ENCODE measurements around the gene DYSF. TPM values are rescaled to one million over a fixed set of nuclear protein-coding genes. Genes with fewer than 3 reads are reported as not detected.

The DYSF gene
- polyA plus RNA-seq, 4 donors, result 15.0 to 18.1 (median 16.3) TPM

GRCh38 chr2:71714601-71715240, 261.4 kb downstream of the DYSF start:
- DNase-seq (ENCODE audit: low read depth in 4 of 4, low spot score in 2 of 4), result no peak

GRCh38 chr2:71715241-71715750, 261.9 kb downstream of the DYSF start:
- DNase-seq (ENCODE audit: low read depth in 4 of 4, low spot score in 2 of 4), result no peak

- no peak for DNase-seq (ENCODE audit: low read depth in 4 of 4, low spot score in 2 of 4)
Observed at GRCh38 chr2:71715951-71716696, 262.8 kb downstream of the DYSF start.

GRCh38 chr2:71716697-71717624, 263.6 kb downstream of the DYSF start:
- no peak for DNase-seq (ENCODE audit: low read depth in 4 of 4, low spot score in 2 of 4)

- DNase-seq (ENCODE audit: low read depth in 4 of 4, low spot score in 2 of 4), result no peak
Observed at GRCh38 chr2:71718686-71719085, 265.3 kb downstream of the DYSF start.

- no peak for DNase-seq (ENCODE audit: low read depth in 4 of 4, low spot score in 2 of 4)
Observed at GRCh38 chr2:71719520-71720282, 266.3 kb downstream of the DYSF start.

- no peak for DNase-seq (ENCODE audit: low read depth in 4 of 4, low spot score in 2 of 4)
Observed at GRCh38 chr2:71720283-71720560, 266.9 kb downstream of the DYSF start.

GRCh38 chr2:71720596-71721361, 267.4 kb downstream of the DYSF start:
- no peak for DNase-seq (ENCODE audit: low read depth in 4 of 4, low spot score in 2 of 4)

- no peak for DNase-seq (ENCODE audit: low read depth in 4 of 4, low spot score in 2 of 4)
Observed at GRCh38 chr2:71721362-71721665, 268.0 kb downstream of the DYSF start.

- DNase-seq (ENCODE audit: low read depth in 4 of 4, low spot score in 2 of 4), result no peak
Observed at GRCh38 chr2:71721669-71722068, 268.3 kb downstream of the DYSF start.

- DNase-seq (ENCODE audit: low read depth in 4 of 4, low spot score in 2 of 4), result no peak
Observed at GRCh38 chr2:71722286-71722685, 268.9 kb downstream of the DYSF start.

GRCh38 chr2:71724793-71725192, 271.4 kb downstream of the DYSF start:
- DNase-seq (ENCODE audit: low read depth in 4 of 4, low spot score in 2 of 4), result no peak

GRCh38 chr2:71725836-71726235, 272.5 kb downstream of the DYSF start:
- no peak for DNase-seq (ENCODE audit: low read depth in 4 of 4, low spot score in 2 of 4)

- no peak for DNase-seq (ENCODE audit: low read depth in 4 of 4, low spot score in 2 of 4)
Observed at GRCh38 chr2:71727562-71727961, 274.2 kb downstream of the DYSF start.

- no peak for DNase-seq (ENCODE audit: low read depth in 4 of 4, low spot score in 2 of 4)
Observed at GRCh38 chr2:71728036-71728435, 274.7 kb downstream of the DYSF start.

GRCh38 chr2:71730785-71731383, 277.5 kb downstream of the DYSF start:
- no peak for DNase-seq (ENCODE audit: low read depth in 4 of 4, low spot score in 2 of 4)

- DNase-seq (ENCODE audit: low read depth in 4 of 4, low spot score in 2 of 4), result no peak
Observed at GRCh38 chr2:71734620-71735019, 281.3 kb downstream of the DYSF start.

GRCh38 chr2:71735676-71736075, 282.3 kb downstream of the DYSF start:
- DNase-seq (ENCODE audit: low read depth in 4 of 4, low spot score in 2 of 4), result no peak
